PC-9 (cell line): ENCODE results near the gene FOXP1. TPM values are rescaled to one million over a fixed set of nuclear protein-coding genes. Genes with fewer than 3 reads are reported as not detected.

ENCODE experiments used
- BruUV-seq: library from RNA; stranded (reverse); fragments of 400-500 nt; replicated peaks from 2 replicates; lab custom pipeline; 2021; lab: Mats Ljungman, UMichigan
- CTCF ChIA-PET: fragments of 300-600 bp; sonication (Branson Sonifier 250); formaldehyde crosslinking; loops from one replicate; lab custom pipeline; 2022; ENCODE audit warnings: antibody characterized with exemption; lab: Charles Lee
- POLR2A ChIA-PET: fragments of 300-600 bp; sonication (Branson Sonifier 250); formaldehyde crosslinking; loops from one replicate; lab custom pipeline; 2022; ENCODE audit warnings: antibody characterized with exemption; ENCODE audit not compliant: unreplicated experiment; lab: Charles Lee
- DNase-seq, 2 experiments: peaks; one replicate each; pipeline versions ENCODE4 v3.0.0 to v3.0.0-alpha.2; 2015 to 2022; ENCODE audit warnings: mixed read lengths in 1 of 2
- H2AFZ ChIP-seq: fragments of 200-600 bp; sonication (generic); 2 replicates; pipeline ENCODE4 v1.8.1; 2017; ENCODE audit warnings: antibody characterized with exemption
- H3F3A ChIP-seq: fragments of 200-600 bp; sonication (generic); 2 replicates; pipeline ENCODE4 v1.8.1; 2017; ENCODE audit warnings: antibody characterized with exemption, mild to moderate bottlenecking, low read depth; ENCODE audit not compliant: insufficient read depth
- H3K27ac ChIP-seq: fragments of 200-600 bp; sonication (generic); 2 replicates; pipeline ENCODE4 v1.6.1; 2016; ENCODE audit warnings: mixed run types
- H3K27me3 ChIP-seq: fragments of 200-600 bp; sonication (generic); 2 replicates; pipeline ENCODE4 v1.6.1; 2016; ENCODE audit warnings: low read depth, mixed run types; ENCODE audit not compliant: insufficient read depth
- H3K36me3 ChIP-seq: fragments of 200-600 bp; sonication (generic); 2 replicates; pipeline ENCODE4 v1.6.1; 2016; ENCODE audit warnings: low read depth, mixed run types
- H3K4me1 ChIP-seq: fragments of 200-600 bp; sonication (generic); replicated peaks from 2 replicates; pipeline ENCODE4 v1.6.1; 2016; ENCODE audit warnings: mixed run types; ENCODE audit not compliant: insufficient read depth
- H3K4me2 ChIP-seq: fragments of 200-600 bp; sonication (generic); 2 replicates; pipeline ENCODE4 v1.6.1; 2017; ENCODE audit warnings: mixed run types
- H3K4me3 ChIP-seq: fragments of 200-600 bp; sonication (generic); 2 replicates; pipeline ENCODE4 v1.6.1; 2016; ENCODE audit warnings: mixed run types
- H3K79me2 ChIP-seq: fragments of 200-600 bp; sonication (generic); 2 replicates; pipeline ENCODE4 v1.6.1; 2017; ENCODE audit warnings: low read depth, mixed run types
- H3K9me2 ChIP-seq: fragments of 200-600 bp; sonication (generic); 2 replicates; pipeline ENCODE4 v1.8.1; 2017; ENCODE audit warnings: mild to moderate bottlenecking; ENCODE audit not compliant: insufficient read depth
- H3K9me3 ChIP-seq: fragments of 200-600 bp; sonication (generic); 2 replicates; pipeline ENCODE4 v1.8.1; 2016; ENCODE audit warnings: low read depth; ENCODE audit not compliant: insufficient read depth
- H4K20me1 ChIP-seq: fragments of 200-600 bp; sonication (generic); 2 replicates; pipeline ENCODE4 v1.8.1; 2017; ENCODE audit not compliant: insufficient read depth
- CTCF ChIP-seq: fragments of 200-600 bp; sonication (generic); conservative IDR thresholded peaks from 2 replicates; pipeline ENCODE4 v1.6.1; 2017; ENCODE audit warnings: mixed run types, antibody characterized with exemption, mild to moderate bottlenecking, moderate library complexity
- EZH2 ChIP-seq: fragments of 200-600 bp; sonication (generic); IDR thresholded peaks from 2 replicates; pipeline ENCODE4 v1.8.0; 2017; ENCODE audit warnings: antibody characterized with exemption, low read depth
- intact Hi-C: fragments of 100-400 bp; cut with micrococcal nuclease; formaldehyde crosslinking; loops from one replicate; pipeline ENCODE4 v1.10.0; 2022; ENCODE audit not compliant: unreplicated experiment
- total RNA-seq: library from RNA; stranded (reverse); gene quantifications from 2 replicates; pipeline ENCODE4 v1.2.3, GENCODE V29; 2021

The FOXP1 gene
- total RNA-seq, 1 experiment from 2014 or later: 33.3 TPM

- H2AFZ ChIP-seq: no peak overlapping the region
- no peaks in the 10 kb centered on the region for H3K9me3 ChIP-seq
- no peak for DNase-seq
- no peaks in the 10 kb centered on the region for H3K27me3 ChIP-seq
- no peak overlapping the region for H3K4me3 ChIP-seq
- TF ChIP-seq CTCF: no peak
- TF ChIP-seq EZH2: no peak
- H3K4me2 ChIP-seq: no peak overlapping the region
- POLR2A ChIA-PET: no interaction called here
- no peaks in the 10 kb centered on the region for H3K4me1 ChIP-seq
- no peak overlapping the region for H3K27ac ChIP-seq
- CTCF ChIA-PET: no interaction called here
- H4K20me1 ChIP-seq: no peaks in the 10 kb centered on the region
- BruUV-seq: no TSS peak
- intact Hi-C loops: no loop called here
- H3K36me3 ChIP-seq: no peaks in the 10 kb centered on the region
- no peaks in the 10 kb centered on the region for H3F3A ChIP-seq
- H3K79me2 ChIP-seq: no peaks in the 10 kb centered on the region
- no peaks in the 10 kb centered on the region for H3K9me2 ChIP-seq
Measured at GRCh38 chr3:71054312-71054711, 529.2 kb downstream of the FOXP1 start.

GRCh38 chr3:71053495-71053894, 530.0 kb downstream of the FOXP1 start:
- H2AFZ ChIP-seq: no peak overlapping the region
- H3K27me3 ChIP-seq: no peaks in the 10 kb centered on the region
- TF ChIP-seq EZH2 (no peak), CTCF (no peak)
- no peaks in the 10 kb centered on the region for H3F3A ChIP-seq
- no TSS peak for BruUV-seq
- no peak overlapping the region for H3K27ac ChIP-seq
- H3K4me3 ChIP-seq: no peak overlapping the region
- no peaks in the 10 kb centered on the region for H3K36me3 ChIP-seq
- no peaks in the 10 kb centered on the region for H3K9me3 ChIP-seq
- no peak for DNase-seq
- no peaks in the 10 kb centered on the region for H3K9me2 ChIP-seq
- H3K79me2 ChIP-seq: no peaks in the 10 kb centered on the region
- no peaks in the 10 kb centered on the region for H4K20me1 ChIP-seq
- H3K4me2 ChIP-seq: no peak overlapping the region
- ChIA-PET POLR2A (no interaction called here), CTCF (no interaction called here)
- no peaks in the 10 kb centered on the region for H3K4me1 ChIP-seq
- intact Hi-C loops: no loop called here

GRCh38 chr3:71052716-71053115, 530.8 kb downstream of the FOXP1 start:
- H3K4me1 ChIP-seq: no peaks in the 10 kb centered on the region

More at GRCh38 chr3:71052716-71053115, 530.8 kb downstream of the FOXP1 start:
- intact Hi-C loops: no loop called here
- H2AFZ ChIP-seq: no peak overlapping the region
- H3K9me2 ChIP-seq: no peaks in the 10 kb centered on the region
- no peaks in the 10 kb centered on the region for H3F3A ChIP-seq
- no peak overlapping the region for H3K4me3 ChIP-seq
- no peaks in the 10 kb centered on the region for H3K36me3 ChIP-seq
- TF ChIP-seq CTCF (no peak), EZH2 (no peak)
- no peak overlapping the region for H3K27ac ChIP-seq
- H3K27me3 ChIP-seq: no peaks in the 10 kb centered on the region
- POLR2A ChIA-PET: no interaction called here
- H3K79me2 ChIP-seq: no peaks in the 10 kb centered on the region
- CTCF ChIA-PET: no interaction called here
- BruUV-seq: no TSS peak
- no peaks in the 10 kb centered on the region for H3K9me3 ChIP-seq
- H4K20me1 ChIP-seq: no peaks in the 10 kb centered on the region
- DNase-seq: no peak
- H3K4me2 ChIP-seq: no peak overlapping the region
